Measurements from ENCODE around the gene SEC22B.
"Not testable (repeated sequence)": the region's sequence is repeated elsewhere in the genome, so short reads cannot be mapped to it uniquely, and the experiment has no call there.

- TF ChIP-seq, protein P1, sequence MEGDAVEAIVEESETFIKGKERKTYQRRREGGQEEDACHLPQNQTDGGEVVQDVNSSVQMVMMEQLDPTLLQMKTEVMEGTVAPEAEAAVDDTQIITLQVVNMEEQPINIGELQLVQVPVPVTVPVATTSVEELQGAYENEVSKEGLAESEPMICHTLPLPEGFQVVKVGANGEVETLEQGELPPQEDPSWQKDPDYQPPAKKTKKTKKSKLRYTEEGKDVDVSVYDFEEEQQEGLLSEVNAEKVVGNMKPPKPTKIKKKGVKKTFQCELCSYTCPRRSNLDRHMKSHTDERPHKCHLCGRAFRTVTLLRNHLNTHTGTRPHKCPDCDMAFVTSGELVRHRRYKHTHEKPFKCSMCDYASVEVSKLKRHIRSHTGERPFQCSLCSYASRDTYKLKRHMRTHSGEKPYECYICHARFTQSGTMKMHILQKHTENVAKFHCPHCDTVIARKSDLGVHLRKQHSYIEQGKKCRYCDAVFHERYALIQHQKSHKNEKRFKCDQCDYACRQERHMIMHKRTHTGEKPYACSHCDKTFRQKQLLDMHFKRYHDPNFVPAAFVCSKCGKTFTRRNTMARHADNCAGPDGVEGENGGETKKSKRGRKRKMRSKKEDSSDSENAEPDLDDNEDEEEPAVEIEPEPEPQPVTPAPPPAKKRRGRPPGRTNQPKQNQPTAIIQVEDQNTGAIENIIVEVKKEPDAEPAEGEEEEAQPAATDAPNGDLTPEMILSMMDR (IDR thresholded peaks at IDR 0.05; ENCODE audit: borderline replicate concordance, extremely low read depth, low read length, poor library complexity, severe bottlenecking): not testable (repeated sequence)
- not testable (repeated sequence) for TF ChIP-seq EZH2 (IDR thresholded peaks at IDR 0.05; ENCODE audit: borderline replicate concordance, low read depth, low read length, severe bottlenecking)
These were observed 54.5 kb downstream of the SEC22B start for GRCh38 chr1:120121830-120122229.
